Loucy (cell line): ENCODE results near the gene CNIH3.

ENCODE experiments used
- CTCF ChIP-seq: fragments of 200-600 bp; sonication (generic); conservative IDR thresholded peaks from 2 replicates; pipeline ENCODE4 v1.5.1; 2014; ENCODE audit warnings: mild to moderate bottlenecking, antibody characterized with exemption, low read length
- EZH2phosphoT487 ChIP-seq: fragments of 200-600 bp; IDR thresholded peaks from 2 replicates; pipeline ENCODE4 v1.6.1; 2018; ENCODE audit warnings: antibody characterized with exemption, mild to moderate bottlenecking, moderate library complexity, borderline replicate concordance

GRCh38 chr1:224696021-224696420 is 79.9 kb downstream of the CNIH3 start:
- TF ChIP-seq CTCF = no peak
- no peak for TF ChIP-seq EZH2phosphoT487
